Activated CD4-positive, CD25-positive, alpha-beta regulatory T cell treated with anti-CD3 and anti-CD28 coated beads, Interleukin-2, amount 50 U/mL, for 72 hours (primary cell): ENCODE measurements around the gene NBPF26.
"Not testable (repeated sequence)": the region's sequence is repeated elsewhere in the genome, so short reads cannot be mapped to it uniquely, and the experiment has no call there.

Experiments used
- DNase-seq: peaks from one replicate; pipeline ENCODE4 v3.0.0; 2021

Gene NBPF26

GRCh38 chr1:120859615-120860234, 136.0 kb downstream of the NBPF26 start:
- DNase-seq: not testable (repeated sequence)

GRCh38 chr1:120878206-120878605, 154.5 kb downstream of the NBPF26 start:
- not testable (repeated sequence) for DNase-seq

- not testable (repeated sequence) for DNase-seq
Observed at GRCh38 chr1:120880056-120880455, 156.3 kb downstream of the NBPF26 start.

- not testable (repeated sequence) for DNase-seq
Observed at GRCh38 chr1:120881934-120882333, 158.2 kb downstream of the NBPF26 start.
